ENCODE results near the gene IREB2. TPM values are rescaled to one million over a fixed set of nuclear protein-coding genes. Genes with fewer than 3 reads are reported as not detected.
"Not testable (repeated sequence)": the region's sequence is repeated elsewhere in the genome, so short reads cannot be mapped to it uniquely, and the experiment has no call there.

IREB2 gene
- total RNA-seq, 1 experiment from 2014 or later: 84.5 TPM

- no peaks in the 10 kb centered on the region for H3K9me3 Mint-ChIP-seq (ENCODE audit: low read depth, unreplicated experiment)
- peaks cover 4% of the 10 kb centered on the region for H3K27me3 Mint-ChIP-seq (ENCODE audit: unreplicated experiment)
- no peak for DNase-seq
- intact Hi-C loops (cut with micrococcal nuclease; ENCODE audit: unreplicated experiment): no loop called here
- no peaks in the 10 kb centered on the region for H3K36me3 Mint-ChIP-seq (ENCODE audit: insufficient read depth, unreplicated experiment)
- H3K4me3 Mint-ChIP-seq (ENCODE audit: low read depth, unreplicated experiment): no peak overlapping the region
- H3K27ac Mint-ChIP-seq (ENCODE audit: unreplicated experiment): no peak overlapping the region
- TF ChIP-seq CTCF (IDR thresholded peaks at IDR 0.05; ENCODE audit: unreplicated experiment): no peak
- no TSS peak for BruUV-seq (replicated peaks)
- no peaks in the 10 kb centered on the region for H3K4me1 Mint-ChIP-seq (ENCODE audit: low read depth, unreplicated experiment)
- CTCF ChIA-PET: interaction anchor here (1.1 to 1.4 kb wide), 2 partner anchors 9 to 12 kb away, joined by 5 read pairs; no protein-coding TSS in a partner anchor
These were observed 38.9 kb upstream of the IREB2 start for GRCh38 chr15:78399091-78399490.

- Mint-ChIP-seq H3K27ac (ENCODE audit: unreplicated experiment) (no peak overlapping the region), H3K36me3 (ENCODE audit: insufficient read depth, unreplicated experiment) (no peaks in the 10 kb centered on the region), H3K4me1 (ENCODE audit: low read depth, unreplicated experiment) (no peaks in the 10 kb centered on the region), H3K9me3 (ENCODE audit: low read depth, unreplicated experiment) (no peaks in the 10 kb centered on the region), H3K4me3 (ENCODE audit: low read depth, unreplicated experiment) (no peak overlapping the region), H3K27me3 (ENCODE audit: unreplicated experiment) (no peaks in the 10 kb centered on the region)
- intact Hi-C loops (cut with micrococcal nuclease; ENCODE audit: unreplicated experiment): no loop called here
- no peak for DNase-seq
- CTCF ChIA-PET: no interaction called here
- BruUV-seq (replicated peaks): no TSS peak
- no peak for TF ChIP-seq CTCF (IDR thresholded peaks at IDR 0.05; ENCODE audit: unreplicated experiment)
These were observed 35.9 kb upstream of the IREB2 start for GRCh38 chr15:78402061-78402610.

DNA sequence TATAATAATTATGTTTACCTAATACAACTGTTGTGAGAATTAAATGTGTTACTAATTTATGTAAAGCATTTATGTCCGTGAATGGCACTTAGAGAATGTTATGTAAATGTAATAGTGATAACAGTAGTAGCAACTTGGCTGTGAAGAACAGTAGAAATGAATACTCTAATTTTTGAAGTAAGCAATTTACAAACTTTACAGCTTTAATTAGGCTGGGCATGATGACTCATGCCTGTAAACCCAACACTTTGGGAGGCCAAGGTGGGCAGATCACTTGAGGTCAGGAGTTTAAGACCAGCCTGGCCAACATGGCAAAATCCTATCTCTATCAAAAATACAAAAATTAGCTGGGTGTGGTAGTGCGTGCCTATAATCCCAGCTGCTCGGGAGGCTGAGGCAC, 33.9 kb upstream of the IREB2 start:
- Mint-ChIP-seq H3K4me3 (ENCODE audit: low read depth, unreplicated experiment) (no peak overlapping the region), H3K4me1 (ENCODE audit: low read depth, unreplicated experiment) (no peaks in the 10 kb centered on the region), H3K27me3 (ENCODE audit: unreplicated experiment) (peaks cover 8% of the 10 kb centered on the region), H3K36me3 (ENCODE audit: insufficient read depth, unreplicated experiment) (no peaks in the 10 kb centered on the region), H3K27ac (ENCODE audit: unreplicated experiment) (no peak overlapping the region), H3K9me3 (ENCODE audit: low read depth, unreplicated experiment) (no peaks in the 10 kb centered on the region)
- no peak for TF ChIP-seq CTCF (IDR thresholded peaks at IDR 0.05; ENCODE audit: unreplicated experiment)
- CTCF ChIA-PET: interaction anchor here (0.5 to 0.6 kb wide), 2 partner anchors 28 to 517 kb away, joined by 3 to 4 read pairs; no protein-coding TSS in a partner anchor
- DNase-seq: no peak
- no TSS peak for BruUV-seq (replicated peaks)
- intact Hi-C loops (cut with micrococcal nuclease; ENCODE audit: unreplicated experiment): no loop called here

DNA sequence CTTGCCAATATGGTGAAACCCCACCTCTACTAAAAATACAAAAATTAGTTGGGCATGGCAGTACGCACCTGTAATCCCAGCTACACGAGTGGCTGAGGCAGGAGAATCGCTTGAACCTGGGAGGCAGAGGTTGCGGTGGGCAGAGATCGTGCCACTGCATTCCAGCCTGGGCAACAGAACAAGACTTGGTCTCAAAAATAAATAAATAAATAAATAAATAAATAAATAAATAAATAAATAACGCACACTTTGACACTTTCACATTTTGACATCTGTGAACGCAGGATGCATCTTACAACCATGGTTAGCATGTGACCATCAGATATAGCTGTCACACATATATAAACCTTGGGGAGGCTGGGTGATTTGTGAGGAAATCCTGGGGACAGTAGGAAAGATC, 33.2 kb upstream of the IREB2 start:
- CTCF ChIA-PET: interaction anchor here (1.3 kb wide), 1 partner anchor 11 kb away, joined by 3 read pairs; no protein-coding TSS in a partner anchor
- H3K36me3 Mint-ChIP-seq (ENCODE audit: insufficient read depth, unreplicated experiment); intact Hi-C loops (cut with micrococcal nuclease; ENCODE audit: unreplicated experiment); H3K4me1 Mint-ChIP-seq (ENCODE audit: low read depth, unreplicated experiment); BruUV-seq (replicated peaks); H3K9me3 Mint-ChIP-seq (ENCODE audit: low read depth, unreplicated experiment); H3K27ac Mint-ChIP-seq (ENCODE audit: unreplicated experiment); H3K4me3 Mint-ChIP-seq (ENCODE audit: low read depth, unreplicated experiment); H3K27me3 Mint-ChIP-seq (ENCODE audit: unreplicated experiment); DNase-seq: not testable (repeated sequence)

- H3K27me3 Mint-ChIP-seq (ENCODE audit: unreplicated experiment): peaks cover 8% of the 10 kb centered on the region
These were observed 32.6 kb upstream of the IREB2 start for GRCh38 chr15:78405336-78405924.

More at GRCh38 chr15:78405336-78405924, 32.6 kb upstream of the IREB2 start:
- no peak for TF ChIP-seq CTCF (IDR thresholded peaks at IDR 0.05; ENCODE audit: unreplicated experiment)
- no peak overlapping the region for H3K4me3 Mint-ChIP-seq (ENCODE audit: low read depth, unreplicated experiment)
- no peak for DNase-seq
- no TSS peak for BruUV-seq (replicated peaks)
- H3K4me1 Mint-ChIP-seq (ENCODE audit: low read depth, unreplicated experiment): no peaks in the 10 kb centered on the region
- intact Hi-C loops (cut with micrococcal nuclease; ENCODE audit: unreplicated experiment): no loop called here
- H3K9me3 Mint-ChIP-seq (ENCODE audit: low read depth, unreplicated experiment): no peaks in the 10 kb centered on the region
- no peak overlapping the region for H3K27ac Mint-ChIP-seq (ENCODE audit: unreplicated experiment)
- CTCF ChIA-PET: interaction anchor here (1.3 kb wide), 1 partner anchor 12 kb away, joined by 3 read pairs; no protein-coding TSS in a partner anchor
- no peaks in the 10 kb centered on the region for H3K36me3 Mint-ChIP-seq (ENCODE audit: insufficient read depth, unreplicated experiment)
